ENCODE measurements around the gene LTBP1. TPM values are rescaled to one million over a fixed set of nuclear protein-coding genes. Genes with fewer than 3 reads are reported as not detected.
"Not testable (repeated sequence)": the region's sequence is repeated elsewhere in the genome, so short reads cannot be mapped to it uniquely, and the experiment has no call there.

The LTBP1 gene
- total RNA-seq, 2 experiments from 2014 or later, result 0.19 to 0.23 TPM

DNA sequence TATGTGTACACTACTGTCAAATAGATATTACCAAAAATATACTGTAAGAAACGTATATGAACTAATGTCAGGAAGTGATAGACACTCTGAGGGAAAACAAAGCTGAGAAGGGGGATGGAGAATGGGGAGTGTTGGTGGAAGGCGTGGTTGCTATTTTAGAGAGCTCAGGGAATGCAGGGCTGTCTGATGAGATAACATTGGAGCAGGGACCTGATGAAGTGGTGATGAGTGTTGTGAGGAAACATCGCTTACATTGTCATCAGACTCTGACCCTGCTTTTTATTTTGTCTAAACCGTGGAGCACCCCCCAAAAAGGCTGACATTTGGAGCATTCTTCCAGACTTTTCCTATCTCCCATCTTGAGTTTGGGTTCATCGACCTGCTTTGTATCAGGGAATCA lies 194.7 kb downstream of the LTBP1 start:
- H3K27ac Mint-ChIP-seq, result no peak overlapping the region
- no peak overlapping the region for H3K4me3 Mint-ChIP-seq
- ATAC-seq (ENCODE audit: low read depth) (no peak), DNase-seq (no peak)
- peaks cover 9% of the 10 kb centered on the region for H3K27me3 Mint-ChIP-seq
- peaks cover 3% of the 10 kb centered on the region for H3K4me1 Mint-ChIP-seq
- H3K9me3 Mint-ChIP-seq, result no peaks in the 10 kb centered on the region
- H3K36me3 Mint-ChIP-seq, result no peaks in the 10 kb centered on the region
- POLR2A ChIA-PET, result no interaction called here

DNA sequence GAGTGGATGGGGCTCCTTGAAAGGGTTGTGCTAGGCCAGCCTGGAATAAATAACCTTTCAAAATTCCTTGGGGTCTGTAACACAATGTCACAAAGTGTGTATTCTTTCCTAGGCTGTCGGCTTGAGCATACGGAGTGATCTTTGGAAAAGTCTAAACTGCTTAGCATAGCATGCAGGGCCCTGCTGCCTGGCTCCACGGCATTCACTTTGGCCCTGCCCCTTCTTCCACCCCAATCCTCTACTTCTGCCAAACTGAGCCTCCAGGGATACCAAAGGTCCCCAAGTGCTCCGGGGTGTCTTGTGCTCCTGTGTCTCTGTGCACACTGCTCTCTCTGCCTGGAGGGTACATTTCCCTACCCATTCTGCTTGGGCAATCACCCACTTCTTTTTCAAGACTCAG lies 196.1 kb downstream of the LTBP1 start:
- no peak overlapping the region for H3K27ac Mint-ChIP-seq
- peaks cover 7% of the 10 kb centered on the region for H3K27me3 Mint-ChIP-seq
- no peak for ATAC-seq (ENCODE audit: low read depth)

DNA sequence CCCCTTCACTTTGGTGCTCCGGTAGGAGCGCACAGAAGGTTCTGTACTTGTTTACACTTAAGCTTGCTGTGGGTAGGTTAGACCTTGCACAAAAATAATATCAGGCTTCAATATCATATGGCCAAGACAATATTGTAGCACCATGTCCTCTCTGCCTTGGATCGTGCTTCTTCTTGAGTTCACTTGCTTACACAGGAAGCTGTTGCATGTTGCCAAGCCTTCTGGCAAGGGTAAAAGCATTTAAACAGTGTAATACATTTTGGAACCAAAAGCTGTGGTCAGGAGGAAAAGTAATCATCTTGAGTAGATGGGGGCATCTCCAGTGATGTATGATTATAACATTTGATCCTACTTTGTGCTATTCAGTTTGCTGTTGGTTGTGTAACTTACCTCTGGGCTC lies 197.5 kb downstream of the LTBP1 start:
- Mint-ChIP-seq H3K9me3 (no peaks in the 10 kb centered on the region), H3K4me3 (no peak overlapping the region), H3K27ac (no peak overlapping the region), H3K4me1 (no peaks in the 10 kb centered on the region), H3K27me3 (peaks cover 7% of the 10 kb centered on the region), H3K36me3 (no peaks in the 10 kb centered on the region)
- no peak for DNase-seq
- ATAC-seq (ENCODE audit: low read depth), result no peak
- POLR2A ChIA-PET, result no interaction called here

More for the DNA sequence above, 196.1 kb downstream of the LTBP1 start:
- DNase-seq, result no peak
- H3K36me3 Mint-ChIP-seq, result no peaks in the 10 kb centered on the region
- H3K4me1 Mint-ChIP-seq, result peaks cover 1% of the 10 kb centered on the region
- POLR2A ChIA-PET, result no interaction called here
- no peak overlapping the region for H3K4me3 Mint-ChIP-seq
- no peaks in the 10 kb centered on the region for H3K9me3 Mint-ChIP-seq

DNA sequence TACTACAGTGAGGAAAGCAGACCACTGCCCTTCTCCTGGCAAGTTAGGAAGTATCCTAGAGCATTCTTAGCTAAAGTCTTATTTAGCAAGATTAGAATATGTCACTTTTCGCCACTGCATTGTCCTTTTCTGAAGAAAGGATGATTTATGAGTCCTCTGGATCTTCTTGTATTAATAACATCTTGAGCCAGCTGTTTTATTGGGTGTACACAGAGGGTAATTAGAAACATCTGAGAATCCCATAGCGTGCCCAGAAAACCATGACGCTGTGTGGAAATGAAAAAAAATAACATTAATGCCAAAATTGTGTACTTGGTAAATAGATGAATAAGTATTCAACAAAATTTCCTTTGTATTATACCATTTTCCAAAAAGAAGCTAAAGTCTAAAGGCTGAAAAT lies 198.7 kb downstream of the LTBP1 start:
- ATAC-seq (ENCODE audit: low read depth), result no peak
- no peaks in the 10 kb centered on the region for H3K4me1 Mint-ChIP-seq
- no peak overlapping the region for H3K27ac Mint-ChIP-seq
- H3K9me3 Mint-ChIP-seq, result no peaks in the 10 kb centered on the region
- no peak for DNase-seq
- POLR2A ChIA-PET, result no interaction called here
- H3K36me3 Mint-ChIP-seq, result no peaks in the 10 kb centered on the region
- no peak overlapping the region for H3K4me3 Mint-ChIP-seq
- H3K27me3 Mint-ChIP-seq, result peaks cover 7% of the 10 kb centered on the region

DNA sequence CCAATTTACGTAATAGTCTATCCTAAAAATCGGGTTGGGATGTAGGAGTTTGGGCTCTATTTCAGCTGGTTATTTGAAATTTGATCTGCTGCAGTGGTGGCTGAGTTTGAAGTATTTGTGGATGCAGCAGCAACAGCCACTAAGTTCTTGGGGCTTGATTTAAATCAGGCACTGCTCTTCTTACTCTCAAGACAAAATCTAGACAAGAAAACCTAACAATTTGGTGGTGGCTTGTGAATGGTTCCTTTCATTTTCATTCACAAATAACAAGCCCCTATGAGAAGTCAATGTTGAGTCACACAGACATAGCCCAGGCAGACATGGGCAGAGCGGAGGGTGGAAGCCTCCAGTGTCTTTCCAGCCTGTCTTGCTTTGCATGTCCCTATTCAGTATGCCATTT lies 199.3 kb downstream of the LTBP1 start:
- Mint-ChIP-seq H3K27me3 (peaks cover 7% of the 10 kb centered on the region), H3K36me3 (no peaks in the 10 kb centered on the region), H3K9me3 (no peaks in the 10 kb centered on the region), H3K4me1 (no peaks in the 10 kb centered on the region), H3K4me3 (no peak overlapping the region), H3K27ac (no peak overlapping the region)
- POLR2A ChIA-PET, result no interaction called here
- ATAC-seq (ENCODE audit: low read depth) (no peak), DNase-seq (no peak)

DNA sequence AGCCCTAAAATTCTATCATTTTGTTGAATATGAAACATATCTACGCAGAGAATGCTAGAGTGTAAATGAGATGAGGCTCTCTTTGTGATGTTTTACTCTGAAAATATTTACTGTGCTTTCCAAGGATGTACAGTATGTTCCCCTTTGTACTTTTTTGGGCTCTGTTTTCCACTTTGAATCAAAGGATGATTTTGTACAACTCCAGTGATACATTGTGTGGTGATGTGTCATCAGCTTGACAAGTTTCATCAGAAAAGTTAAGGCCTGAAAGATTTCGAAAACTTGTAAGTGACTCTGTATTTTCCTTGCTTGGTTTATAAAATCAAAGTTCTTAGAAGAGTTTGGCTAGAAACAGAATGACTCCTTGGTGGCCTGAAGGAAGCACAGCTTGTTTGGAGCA lies 206.3 kb downstream of the LTBP1 start:
- ATAC-seq (ENCODE audit: low read depth), result no peak
- no peaks in the 10 kb centered on the region for H3K4me1 Mint-ChIP-seq
- POLR2A ChIA-PET, result no interaction called here

DNA sequence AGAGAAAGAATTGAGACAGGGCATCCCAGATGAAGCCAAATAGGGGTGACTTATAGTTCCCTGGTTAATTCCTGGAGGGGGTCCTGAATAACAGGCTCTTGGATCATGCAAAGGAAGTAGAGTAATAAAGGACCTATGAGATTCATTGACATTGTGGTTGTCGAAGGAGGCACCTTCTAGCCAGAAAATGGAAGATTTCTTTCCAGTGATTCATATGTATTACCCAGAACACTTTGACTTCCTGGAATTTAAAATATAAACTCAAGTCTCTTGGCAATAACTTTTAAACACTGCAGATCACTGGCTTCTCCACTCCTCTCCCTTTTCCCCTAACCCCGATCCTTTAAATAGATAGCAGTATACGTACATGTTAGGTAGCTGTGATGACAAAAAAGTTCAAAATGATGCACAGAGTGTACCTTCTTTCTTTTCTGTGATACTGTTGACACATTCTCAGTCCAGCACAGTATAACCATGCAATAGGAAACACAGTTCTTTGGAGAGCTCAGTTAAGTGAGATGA lies 211.8 kb downstream of the LTBP1 start:
- no peaks in the 10 kb centered on the region for H3K4me1 Mint-ChIP-seq
- no peaks in the 10 kb centered on the region for H3K36me3 Mint-ChIP-seq
- H3K9me3 Mint-ChIP-seq, result peaks cover 1% of the 10 kb centered on the region
- no peak for ATAC-seq (ENCODE audit: low read depth)
- DNase-seq, result no peak
- H3K27ac Mint-ChIP-seq, result no peak overlapping the region
- POLR2A ChIA-PET, result no interaction called here
- H3K27me3 Mint-ChIP-seq, result no peaks in the 10 kb centered on the region
- no peak overlapping the region for H3K4me3 Mint-ChIP-seq

More for the DNA sequence above, 206.3 kb downstream of the LTBP1 start:
- H3K36me3 Mint-ChIP-seq, result no peaks in the 10 kb centered on the region
- no peak overlapping the region for H3K4me3 Mint-ChIP-seq
- H3K9me3 Mint-ChIP-seq, result no peaks in the 10 kb centered on the region
- no peak for DNase-seq
- no peaks in the 10 kb centered on the region for H3K27me3 Mint-ChIP-seq
- H3K27ac Mint-ChIP-seq, result no peak overlapping the region

DNA sequence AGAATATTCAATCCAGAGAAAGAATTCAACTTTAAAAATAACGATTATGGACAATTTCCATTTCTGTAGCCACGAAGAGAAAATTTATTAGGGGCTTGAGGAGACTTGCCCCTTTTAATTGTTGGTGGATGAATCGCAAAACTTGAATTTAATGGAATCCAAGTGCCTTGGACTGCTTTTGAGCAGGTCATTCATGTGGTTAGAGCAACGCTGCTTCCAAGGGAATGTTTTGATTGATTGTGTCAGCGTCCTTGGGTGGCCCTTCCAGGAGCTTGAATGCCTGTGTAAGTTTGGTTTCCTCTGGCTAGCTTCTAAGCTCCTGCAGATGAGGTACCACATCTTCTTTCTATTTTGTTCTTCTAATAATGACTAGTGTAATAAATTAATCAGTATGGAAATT lies 213.4 kb downstream of the LTBP1 start:
- H3K27ac Mint-ChIP-seq, result no peak overlapping the region
- H3K36me3 Mint-ChIP-seq, result no peaks in the 10 kb centered on the region
- H3K4me1 Mint-ChIP-seq, result no peaks in the 10 kb centered on the region
- no peak overlapping the region for H3K4me3 Mint-ChIP-seq
- H3K27me3 Mint-ChIP-seq, result no peaks in the 10 kb centered on the region
- POLR2A ChIA-PET, result no interaction called here
- no peak for DNase-seq
- peaks cover 1% of the 10 kb centered on the region for H3K9me3 Mint-ChIP-seq
- ATAC-seq (ENCODE audit: low read depth), result no peak

DNA sequence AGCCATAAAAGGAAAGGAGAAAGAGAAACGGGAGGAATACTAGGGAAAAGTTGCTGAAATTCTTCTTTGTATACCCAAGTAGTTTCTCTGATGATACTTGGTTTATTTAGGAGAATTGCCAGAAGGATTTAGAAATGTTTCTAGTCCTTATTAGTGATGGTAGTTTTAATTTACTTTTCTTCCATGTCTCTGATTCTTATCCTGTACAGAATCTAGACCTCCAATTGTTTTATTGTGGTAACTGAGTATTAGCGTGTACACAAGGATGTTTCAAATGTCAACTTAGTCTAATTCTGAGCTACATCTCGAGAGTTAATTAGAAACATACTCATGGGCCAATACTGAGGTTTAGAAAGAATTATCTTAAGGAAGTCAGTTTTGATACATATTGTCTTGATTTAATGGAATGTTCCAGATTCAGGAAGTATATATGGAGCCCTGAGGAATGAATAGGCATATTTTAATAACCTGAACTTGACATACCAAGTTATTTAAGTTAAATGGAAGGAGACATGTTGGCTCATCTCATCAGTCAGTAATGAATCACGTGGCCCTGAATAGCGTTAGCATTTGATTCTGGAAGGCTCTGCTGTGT lies 219.6 kb downstream of the LTBP1 start:
- ATAC-seq (ENCODE audit: low read depth) (no peak), DNase-seq (no peak)
- Mint-ChIP-seq H3K4me1 (no peaks in the 10 kb centered on the region), H3K36me3 (no peaks in the 10 kb centered on the region), H3K27ac (no peak overlapping the region), H3K27me3 (peaks cover 5% of the 10 kb centered on the region), H3K9me3 (peaks cover 1% of the 10 kb centered on the region), H3K4me3 (no peak overlapping the region)
- POLR2A ChIA-PET, result no interaction called here

DNA sequence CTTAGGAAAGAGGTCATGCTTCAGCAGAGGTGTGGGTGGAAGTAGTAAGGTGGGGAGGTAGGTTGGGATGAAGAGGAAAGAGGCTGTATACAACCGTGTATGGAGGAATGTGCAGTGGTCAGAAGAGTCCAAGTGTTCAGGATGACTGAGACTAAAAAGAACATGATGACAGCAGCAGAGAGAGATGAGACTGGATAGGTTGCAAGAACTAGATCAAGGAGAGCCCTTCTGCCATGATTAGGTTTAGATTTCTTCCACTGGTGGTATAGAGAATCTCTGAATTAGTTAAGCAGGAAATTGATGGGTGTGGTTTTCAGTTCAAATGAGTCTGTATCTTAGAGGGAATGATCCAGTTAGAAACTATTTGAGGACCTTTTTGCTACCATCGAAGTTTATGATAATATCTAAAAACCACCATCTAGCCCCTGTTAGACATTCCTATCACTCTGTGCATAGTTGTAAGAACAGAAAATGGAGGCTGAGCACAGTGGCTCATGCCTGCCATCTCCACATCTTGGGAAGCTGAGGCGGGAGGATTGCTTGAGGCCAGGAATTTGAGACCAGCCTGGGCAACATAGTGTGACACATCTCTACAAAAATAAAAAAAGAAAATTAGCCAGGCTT lies 221.0 kb downstream of the LTBP1 start:
- H3K27ac Mint-ChIP-seq, result no peak overlapping the region
- POLR2A ChIA-PET, result no interaction called here
- no peak overlapping the region for H3K4me3 Mint-ChIP-seq
- no peaks in the 10 kb centered on the region for H3K9me3 Mint-ChIP-seq
- no peak for ATAC-seq (ENCODE audit: low read depth)
- no peaks in the 10 kb centered on the region for H3K4me1 Mint-ChIP-seq
- no peak for DNase-seq
- no peaks in the 10 kb centered on the region for H3K36me3 Mint-ChIP-seq
- H3K27me3 Mint-ChIP-seq, result peaks cover 5% of the 10 kb centered on the region

DNA sequence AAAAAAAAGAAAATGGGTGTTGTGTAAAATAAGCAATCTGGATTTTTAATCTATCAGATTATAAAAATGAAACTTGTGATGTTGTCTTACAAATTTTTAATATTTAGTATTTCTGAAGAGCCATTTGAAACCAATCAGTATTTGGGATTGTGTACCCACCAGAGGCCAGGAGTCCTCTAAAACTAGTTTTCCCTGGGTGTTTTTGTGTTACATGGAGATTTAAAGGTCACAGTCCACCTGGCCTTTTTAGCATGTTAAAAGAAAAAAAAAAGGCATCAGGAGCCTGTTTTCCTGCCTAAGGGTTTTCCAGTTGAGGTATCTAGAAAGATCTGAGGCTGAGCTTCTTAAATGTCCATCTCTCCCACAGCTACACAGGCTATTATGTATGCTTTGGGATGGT lies 221.7 kb downstream of the LTBP1 start:
- no peaks in the 10 kb centered on the region for H3K36me3 Mint-ChIP-seq
- no peak overlapping the region for H3K4me3 Mint-ChIP-seq
- DNase-seq (no peak), ATAC-seq (ENCODE audit: low read depth) (no peak)
- no peaks in the 10 kb centered on the region for H3K4me1 Mint-ChIP-seq
- POLR2A ChIA-PET, result no interaction called here
- H3K27me3 Mint-ChIP-seq, result peaks cover 5% of the 10 kb centered on the region
- no peak overlapping the region for H3K27ac Mint-ChIP-seq
- no peaks in the 10 kb centered on the region for H3K9me3 Mint-ChIP-seq

DNA sequence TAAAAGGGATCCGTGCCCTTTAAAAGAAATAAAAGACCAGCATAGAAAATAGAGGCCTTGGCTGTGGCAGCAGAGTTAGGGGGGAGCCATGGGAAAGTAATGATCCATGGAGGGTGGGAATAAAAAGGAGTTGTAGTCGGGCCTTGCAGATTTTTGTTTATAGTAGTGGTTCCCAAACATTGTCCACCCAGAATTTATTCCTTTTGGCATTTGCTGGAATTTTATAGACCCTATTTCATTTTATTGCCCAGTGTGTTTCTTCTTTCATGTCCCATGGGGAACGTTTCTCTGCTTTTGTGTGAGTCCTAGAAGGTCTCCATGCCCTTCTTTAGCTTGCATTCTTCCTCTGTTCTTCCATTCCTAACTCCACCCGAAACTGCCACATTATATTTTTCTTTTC lies 222.2 kb downstream of the LTBP1 start:
- DNase-seq (no peak), ATAC-seq (ENCODE audit: low read depth) (no peak)
- no peaks in the 10 kb centered on the region for H3K4me1 Mint-ChIP-seq
- POLR2A ChIA-PET, result no interaction called here
- H3K27me3 Mint-ChIP-seq, result peaks cover 5% of the 10 kb centered on the region
- no peak overlapping the region for H3K4me3 Mint-ChIP-seq
- H3K9me3 Mint-ChIP-seq, result no peaks in the 10 kb centered on the region
- H3K36me3 Mint-ChIP-seq, result no peaks in the 10 kb centered on the region
- no peak overlapping the region for H3K27ac Mint-ChIP-seq

DNA sequence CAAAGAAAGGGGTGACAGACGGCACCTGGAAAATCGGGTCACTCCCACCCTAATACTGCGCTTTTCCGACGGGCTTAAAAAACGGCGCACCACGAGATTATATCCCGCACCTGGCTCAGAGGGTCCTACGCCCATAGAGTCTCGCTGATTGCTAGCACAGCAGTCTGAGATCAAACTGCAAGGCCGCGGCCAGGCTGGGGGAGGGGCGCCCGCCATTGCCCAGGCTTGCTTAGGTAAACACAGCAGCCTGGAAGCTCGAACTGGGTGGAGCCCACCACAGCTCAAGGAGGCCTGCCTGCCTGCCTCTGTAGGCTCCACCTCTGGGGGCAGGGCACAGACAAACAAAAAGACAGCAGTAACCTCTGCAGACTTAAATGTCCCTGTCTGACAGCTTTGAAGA lies 223.5 kb downstream of the LTBP1 start:
- H3K36me3 Mint-ChIP-seq; DNase-seq; ATAC-seq (ENCODE audit: low read depth); H3K9me3 Mint-ChIP-seq; H3K27ac Mint-ChIP-seq; H3K4me1 Mint-ChIP-seq; H3K27me3 Mint-ChIP-seq; H3K4me3 Mint-ChIP-seq; POLR2A ChIA-PET: not testable (repeated sequence)

DNA sequence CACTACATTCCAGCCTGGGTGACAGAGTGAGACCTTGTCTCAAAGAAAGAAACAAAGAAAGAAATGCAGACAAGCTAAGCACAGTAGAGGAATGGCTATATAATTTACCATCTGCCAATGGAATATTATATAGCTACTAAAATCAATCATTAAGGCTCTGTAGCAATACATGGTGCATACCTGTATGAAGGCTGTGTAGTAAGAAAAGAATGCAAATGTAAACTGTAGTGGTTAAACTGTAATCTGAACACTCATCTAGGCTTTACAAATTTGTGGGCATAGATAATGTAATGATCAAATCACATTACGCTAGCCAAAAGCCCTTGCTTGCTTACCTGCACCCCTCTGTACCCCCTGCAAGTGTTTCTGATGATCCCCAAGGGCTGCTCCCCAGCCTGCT lies 230.9 kb downstream of the LTBP1 start:
- no peaks in the 10 kb centered on the region for H3K36me3 Mint-ChIP-seq
- POLR2A ChIA-PET, result no interaction called here
- no peak overlapping the region for H3K4me3 Mint-ChIP-seq
- no peaks in the 10 kb centered on the region for H3K4me1 Mint-ChIP-seq
- peaks cover 5% of the 10 kb centered on the region for H3K27me3 Mint-ChIP-seq
- no peaks in the 10 kb centered on the region for H3K9me3 Mint-ChIP-seq
- ATAC-seq (ENCODE audit: low read depth) (no peak), DNase-seq (no peak)
- no peak overlapping the region for H3K27ac Mint-ChIP-seq
